NCI-H2171 (cell line): ENCODE results near the gene OSBPL9.
"Not testable (repeated sequence)": the region's sequence is repeated elsewhere in the genome, so short reads cannot be mapped to it uniquely, and the experiment has no call there.

Experiments
- DNase-seq: peaks from one replicate; lab custom pipeline; 2025; lab: John Stamatoyannopoulos, UW

The OSBPL9 gene

DNA sequence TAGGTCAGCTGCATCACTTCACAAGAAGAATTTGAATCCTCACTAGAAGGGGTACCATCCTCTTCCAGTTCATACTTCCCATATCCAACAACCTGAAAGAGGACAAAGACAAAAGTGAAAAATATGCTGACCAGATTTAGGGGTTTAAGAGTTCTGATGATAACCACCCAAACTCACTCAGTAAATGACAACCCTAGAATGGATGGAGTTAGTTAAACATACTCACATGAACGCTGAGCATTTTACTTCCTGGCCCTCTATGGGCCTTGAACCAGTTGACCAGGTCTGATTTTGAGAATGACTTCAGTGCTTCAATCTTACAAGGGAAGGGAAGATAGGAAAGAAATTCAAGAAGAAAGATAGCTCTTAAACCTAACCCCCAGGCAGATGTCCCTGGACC is 172.4 kb downstream of the OSBPL9 start:
- DNase-seq, result no peak

DNA sequence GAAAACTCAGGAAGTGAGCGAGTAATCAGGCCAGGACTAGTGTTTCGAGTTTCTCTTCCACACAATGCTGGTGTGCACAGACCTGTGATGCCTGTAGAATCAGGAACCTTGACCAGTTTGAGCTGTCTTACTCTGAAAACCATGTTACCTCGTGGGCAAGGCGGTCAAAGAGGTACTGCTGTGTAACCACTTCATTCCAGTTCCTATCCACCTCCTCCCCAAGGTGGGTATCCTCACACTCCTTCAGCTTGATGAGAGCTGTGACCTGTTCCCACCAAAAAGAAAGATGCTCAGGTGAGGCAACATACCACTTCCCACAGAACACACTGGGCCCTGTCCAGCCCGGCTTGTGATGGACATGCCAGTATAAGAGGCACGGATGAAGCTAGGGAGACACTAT is 173.5 kb downstream of the OSBPL9 start:
- DNase-seq, result no peak

DNA sequence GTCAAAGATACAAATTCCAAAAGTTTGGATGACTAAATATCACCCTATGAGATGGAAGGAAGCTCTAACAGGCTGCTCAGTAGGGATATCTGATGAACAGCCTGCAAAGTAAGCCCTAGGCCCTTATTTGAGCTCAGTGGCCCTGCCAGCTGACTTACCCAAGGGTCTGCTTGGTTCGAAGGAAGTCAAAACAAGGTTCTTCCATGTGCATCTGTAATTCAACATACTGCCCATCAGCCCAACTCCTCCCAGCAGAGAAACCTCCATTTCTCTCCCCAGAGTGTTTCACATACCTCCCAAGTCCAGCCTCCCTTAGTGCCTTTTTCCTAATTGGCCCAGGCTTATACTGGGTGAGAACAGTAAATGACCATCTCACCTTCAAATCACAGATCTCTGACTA is 175.0 kb downstream of the OSBPL9 start:
- no peak for DNase-seq

DNA sequence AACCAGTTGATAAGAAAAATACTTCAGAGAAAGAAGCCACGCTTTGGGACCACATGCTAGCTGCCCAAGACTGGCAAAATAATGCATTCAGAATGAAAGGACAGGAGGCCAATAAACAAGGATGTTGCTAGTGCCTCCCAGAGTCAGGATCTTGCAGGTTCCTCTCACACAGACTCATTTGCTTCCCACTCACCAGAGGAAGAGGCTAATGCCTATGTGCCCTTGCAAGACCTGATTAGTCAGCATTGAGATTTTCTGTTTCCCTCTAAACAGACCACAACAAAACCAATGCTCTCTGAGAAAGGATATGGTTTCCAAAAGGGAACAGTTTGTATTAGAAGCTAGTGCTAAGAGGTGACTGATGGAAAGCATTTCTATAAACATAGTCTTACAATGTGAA is 176.0 kb downstream of the OSBPL9 start:
- DNase-seq, result no peak

DNA sequence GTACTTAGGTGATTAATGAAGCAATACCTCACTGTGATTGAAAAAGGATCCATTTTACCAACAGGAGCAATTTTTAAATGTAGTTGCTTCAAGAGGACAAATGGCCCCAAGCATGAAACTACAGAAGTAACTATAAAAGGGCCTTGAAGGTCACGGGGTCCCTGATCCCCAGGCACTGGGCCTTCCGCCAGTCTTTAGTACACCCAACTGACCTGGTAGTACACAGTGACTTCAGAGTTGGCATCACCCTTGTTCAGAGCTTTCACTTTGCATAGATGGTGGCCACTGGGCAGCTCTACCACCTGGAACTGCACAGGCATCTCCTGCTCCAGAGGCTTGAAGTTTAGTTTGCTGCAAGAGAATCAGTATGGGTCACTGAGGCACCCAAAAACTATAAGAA is 177.4 kb downstream of the OSBPL9 start:
- DNase-seq, result no peak

DNA sequence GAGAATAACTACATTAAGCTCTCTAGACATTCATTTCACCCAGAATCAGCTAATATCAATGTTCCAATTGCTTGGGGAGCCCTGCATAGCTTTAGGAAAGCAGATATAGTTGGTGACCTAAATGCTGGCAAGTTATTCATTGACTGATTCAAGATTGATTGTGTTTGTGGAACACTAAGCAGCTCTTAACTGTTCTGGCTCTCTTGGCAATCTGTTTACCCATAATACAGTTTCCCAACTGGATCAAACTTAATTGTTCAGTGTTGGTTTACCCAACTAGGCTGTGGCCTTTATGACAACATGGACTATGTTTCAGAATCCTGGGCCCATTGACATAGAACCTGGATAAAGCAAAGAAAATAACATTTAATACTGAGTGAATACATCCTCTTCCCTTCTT is 178.0 kb downstream of the OSBPL9 start:
- no peak for DNase-seq

DNA sequence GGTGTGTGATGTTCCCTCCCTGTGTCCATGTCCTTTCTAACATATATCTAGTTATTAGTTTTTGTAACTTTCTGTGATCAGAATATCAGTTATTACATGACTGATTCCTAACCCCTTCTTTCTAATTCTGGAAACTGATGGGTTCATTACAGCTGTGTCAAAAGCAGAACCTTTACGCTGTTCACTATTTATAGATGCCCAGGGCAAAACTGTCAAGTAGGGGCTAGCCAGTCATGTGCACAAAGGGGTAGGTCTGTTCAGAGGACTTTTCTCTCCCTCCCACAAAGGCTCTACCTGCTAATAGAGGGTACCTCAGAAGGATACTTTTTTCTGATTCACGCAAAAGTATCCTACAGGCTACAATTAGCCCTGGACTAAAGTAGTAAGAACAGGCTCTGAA is 182.5 kb downstream of the OSBPL9 start:
- DNase-seq, result no peak

DNA sequence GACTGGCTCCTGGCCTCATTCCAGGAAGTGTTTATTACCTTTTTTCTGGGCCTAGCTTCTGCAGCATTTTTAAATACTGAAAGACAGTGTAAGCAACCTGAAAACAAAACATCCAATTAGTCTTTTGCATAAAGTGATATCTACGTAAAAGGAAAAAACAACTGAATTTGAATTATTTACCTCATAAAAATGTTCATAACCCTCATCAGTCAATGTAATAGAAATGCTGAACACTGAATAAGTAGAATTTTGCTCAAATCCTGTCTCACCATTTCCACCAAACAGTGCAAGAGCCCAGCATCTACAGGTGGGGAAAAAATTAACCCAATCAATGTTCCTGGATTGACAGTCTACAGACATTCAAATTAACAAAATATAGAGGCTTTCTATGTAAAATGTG is 197.6 kb downstream of the OSBPL9 start:
- DNase-seq, result no peak

DNA sequence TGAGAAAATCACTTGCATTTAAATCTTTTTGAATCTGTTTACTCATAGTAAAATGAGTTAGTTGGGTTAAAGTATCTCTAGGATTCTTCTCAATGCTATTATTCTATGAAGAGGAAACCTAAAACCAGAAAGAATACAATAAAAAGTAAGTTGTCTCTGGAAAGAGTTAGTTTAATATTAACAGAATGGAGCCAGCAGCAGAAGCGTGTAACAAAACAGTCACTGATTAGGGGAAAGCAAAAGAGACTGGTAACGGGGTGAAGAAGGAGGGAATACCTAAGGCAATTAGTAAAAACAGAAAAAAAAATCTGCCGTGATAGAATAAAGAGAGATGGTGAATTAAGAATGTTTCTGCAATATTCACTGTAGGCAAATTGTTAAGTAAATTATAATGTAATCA is 201.6 kb downstream of the OSBPL9 start:
- DNase-seq, result no peak

DNA sequence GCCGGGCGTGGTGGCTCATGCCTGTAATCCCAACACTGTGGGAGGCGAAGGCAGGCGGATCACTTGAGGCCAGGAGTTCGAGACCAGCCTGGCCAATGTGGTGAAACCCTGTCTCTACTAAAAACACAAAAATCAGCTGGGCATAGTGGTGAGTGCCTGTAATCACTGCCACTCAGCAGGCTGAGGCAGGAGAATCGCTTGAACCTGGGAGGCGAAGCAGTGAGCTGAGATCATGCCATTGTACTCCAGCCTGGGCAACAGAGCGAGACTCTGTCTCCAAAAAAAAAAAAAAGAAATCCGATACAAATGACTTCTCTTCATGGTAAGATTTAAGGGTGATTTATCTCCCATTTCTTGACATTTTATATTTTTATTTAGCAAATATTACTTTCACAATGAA is 202.1 kb downstream of the OSBPL9 start:
- not testable (repeated sequence) for DNase-seq

DNA sequence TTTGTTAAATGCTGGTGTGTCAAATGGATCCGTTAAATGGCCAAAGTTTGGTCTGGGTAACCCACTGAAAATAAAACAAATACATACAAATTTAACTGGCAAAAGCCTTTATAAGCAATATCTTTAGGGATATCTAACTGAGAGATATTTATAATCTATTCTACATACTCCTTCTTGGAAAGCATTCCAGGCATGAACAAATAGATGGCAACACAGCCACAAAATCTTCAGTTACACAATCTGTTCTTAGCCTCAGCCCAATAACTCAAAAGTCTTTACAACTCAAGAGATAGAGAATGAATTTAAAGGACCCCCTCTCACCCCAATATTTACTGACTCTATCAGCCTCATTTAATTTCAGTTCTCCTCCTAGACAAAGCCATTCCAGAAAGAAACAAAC is 202.9 kb downstream of the OSBPL9 start:
- no peak for DNase-seq

DNA sequence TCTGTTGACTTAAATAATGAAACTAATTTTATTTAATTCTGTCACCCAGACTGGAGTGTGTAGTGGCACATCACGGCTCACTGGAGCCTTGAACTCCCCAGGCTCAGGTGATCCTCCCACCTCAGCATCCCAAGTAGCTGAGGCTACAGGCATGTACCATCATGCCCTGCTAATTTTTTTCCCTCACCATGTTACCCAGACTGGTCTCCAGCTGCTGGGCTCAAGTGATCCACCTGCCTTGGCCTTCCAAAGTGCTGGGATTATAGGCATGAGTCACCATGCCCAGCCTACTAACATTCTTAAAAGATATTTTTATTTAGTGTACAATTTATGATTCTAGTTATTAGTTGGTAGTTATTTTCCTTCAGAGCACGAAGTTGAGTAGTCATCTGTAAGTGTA is 212.2 kb downstream of the OSBPL9 start:
- peak; percentile 22 for DNase-seq

DNA sequence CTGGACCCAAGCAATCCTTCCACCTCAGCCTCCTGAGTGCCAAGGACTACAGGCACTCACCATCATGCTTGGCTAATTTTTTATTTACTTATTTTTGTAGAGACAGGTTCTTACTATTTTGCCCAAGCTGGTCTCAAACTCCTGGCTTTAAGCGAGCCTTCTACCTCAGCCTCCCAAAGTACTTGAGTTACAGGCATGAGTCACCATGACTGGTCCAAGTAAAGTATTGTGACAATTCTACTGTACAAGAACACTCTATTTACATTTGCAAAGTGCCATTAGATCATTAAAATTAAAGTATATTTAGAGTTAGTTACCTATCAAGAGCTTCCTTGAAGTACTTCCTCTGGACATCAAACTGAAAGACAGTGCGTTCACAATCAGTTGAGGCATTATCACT is 216.8 kb downstream of the OSBPL9 start:
- no peak for DNase-seq

DNA sequence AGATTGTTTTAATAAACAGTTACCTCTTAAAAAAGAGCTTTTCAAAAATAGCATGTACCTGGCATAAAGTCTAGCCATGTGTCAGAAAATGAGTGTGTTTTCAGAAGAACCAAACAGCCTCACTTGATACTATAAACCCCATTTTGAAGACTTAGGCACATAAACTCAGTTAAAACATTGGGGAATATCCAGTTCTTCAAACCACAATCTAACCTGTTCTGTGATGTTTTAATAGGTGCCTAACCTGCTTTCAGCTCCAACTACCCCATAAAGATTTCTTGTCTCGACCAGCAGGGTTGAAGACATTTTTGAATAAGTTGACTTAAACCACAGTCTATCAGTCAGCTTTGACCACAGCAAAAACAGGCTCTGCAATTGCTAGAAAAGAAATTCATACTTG is 220.4 kb downstream of the OSBPL9 start:
- no peak for DNase-seq
